H1 (cell line): ENCODE results near the gene OSTF1. TPM values are rescaled to one million over a fixed set of nuclear protein-coding genes. Genes with fewer than 3 reads are reported as not detected.

Source experiments
- ATF3 ChIP-seq: IDR thresholded peaks from 2 replicates; pipeline ENCODE4 v1.6.1; 2011; ENCODE audit warnings: low read depth, mild to moderate bottlenecking, low read length; ENCODE audit not compliant: insufficient read depth
- BRCA1 ChIP-seq: IDR thresholded peaks from 2 replicates; pipeline ENCODE4 v1.6.1; 2012; ENCODE audit warnings: low read depth, low read length, improper control_type of control experiment
- CHD1 ChIP-seq: IDR thresholded peaks from 2 replicates; pipeline ENCODE4 v1.6.1; 2012; ENCODE audit warnings: low read depth, low read length, improper control_type of control experiment
- JUND ChIP-seq: IDR thresholded peaks from 2 replicates; pipeline ENCODE4 v1.6.1; 2011; ENCODE audit warnings: mild to moderate bottlenecking, improper control_type of control experiment, low read length
- MAFK ChIP-seq: IDR thresholded peaks from 2 replicates; pipeline ENCODE4 v1.6.1; 2012; ENCODE audit warnings: low read depth, mild to moderate bottlenecking, improper control_type of control experiment, low read length
- RBBP5 ChIP-seq: IDR thresholded peaks from 2 replicates; pipeline ENCODE4 v1.7.1; 2012; ENCODE audit warnings: low read depth, mild to moderate bottlenecking, inconsistent platforms, low read length, moderate library complexity, borderline replicate concordance
- SP2 ChIP-seq: IDR thresholded peaks from 2 replicates; pipeline ENCODE4 v1.6.1; 2012; ENCODE audit warnings: mild to moderate bottlenecking, low read length, inconsistent platforms
- TAF1 ChIP-seq: IDR thresholded peaks from 2 replicates; pipeline ENCODE4 v1.6.1; 2011; ENCODE audit warnings: mild to moderate bottlenecking, low read depth, low read length
- TBP ChIP-seq: IDR thresholded peaks from 2 replicates; pipeline ENCODE4 v1.6.1; 2011; ENCODE audit warnings: low read depth, low read length, improper control_type of control experiment
- polyA plus RNA-seq, 7 experiments: library from polyadenylated mRNA; depleted of rRNA in 3 of 7; stranded (reverse) in 5 of 7; unstranded in 2 of 7; fragments of >200 nt in 5 of 7; fragments of 200-250 nt in 2 of 7; gene quantifications; 1 replicate in 5 of 7; 2 replicates in 1 of 7; 4 replicates in 1 of 7; pipeline versions ENCODE4 v1.2.1 to v1.2.3, GENCODE V29; 2011 to 2013; ENCODE audit warnings: missing spikeins in 2 of 7, mixed read lengths in 2 of 7
- total RNA-seq: library from RNA; stranded (reverse); fragmentation: NEBNext Ultra II Directional; extraction: Animal tissue kit (Norgen Biotek cat#: 25700); gene quantifications from 2 replicates; pipeline ENCODE4 v1.2.1, GENCODE V29; 2021

Gene OSTF1
- total and polyA plus RNA-seq, 2 of the 8 experiments (the other 6 are each of a cell fraction or from before 2014, with no cell fraction given) = 5.0 to 18.9 TPM

- TF ChIP-seq CHD1 = no peak
- no peak for TF ChIP-seq BRCA1
- TF ChIP-seq MAFK = no peak
- no peak for TF ChIP-seq ATF3
- TF ChIP-seq TAF1 = no peak
- no peak for TF ChIP-seq TBP
- no peak for TF ChIP-seq SP2
- TF ChIP-seq RBBP5 = no peak
- TF ChIP-seq JUND = no peak
Observed at GRCh38 chr9:75148561-75148960, 60.2 kb downstream of the OSTF1 start (continued).
